Coronary artery (tissue), 2 donors: ENCODE measurements around the gene CELF2.
A peak's percentile ranks its signal among the peaks of the same experiment; 100 is the strongest.

ENCODE experiments used
- DNase-seq: peaks from one replicate; pipeline ENCODE4 v3.0.0-alpha.2; 2017; ENCODE audit warnings: low spot score
- H3K27ac ChIP-seq, 2 donors: fragments of 200-600 bp; sonication (generic); one replicate each; pipeline ENCODE4 v1.5.1; 2016 to 2019
- H3K4me3 ChIP-seq: fragments of 200-600 bp; sonication (generic); 2 replicates; pipeline ENCODE4 v1.5.1; 2016; ENCODE audit warnings: mild to moderate bottlenecking, moderate library complexity
- CTCF ChIP-seq: fragments of 200-600 bp; sonication (generic); IDR thresholded peaks from one replicate; pipeline ENCODE4 v1.5.1; 2019; ENCODE audit warnings: antibody characterized with exemption

Gene CELF2

GRCh38 chr10:11266426-11266825, 248.8 kb downstream of the CELF2 start:
- no peak overlapping the region for H3K27ac ChIP-seq
- H3K4me3 ChIP-seq: no peak overlapping the region
- DNase-seq: no peak
- TF ChIP-seq CTCF: no peak

- H3K27ac ChIP-seq: peak overlapping the region in 1 of 2 donors; percentile 16
- DNase-seq: peak; percentile 80
- no peak overlapping the region for H3K4me3 ChIP-seq
- TF ChIP-seq CTCF: peak; percentile 72
Observed at GRCh38 chr10:11270135-11270857, 252.6 kb downstream of the CELF2 start.

- H3K4me3 ChIP-seq: no peak overlapping the region
- no peak for TF ChIP-seq CTCF
- H3K27ac ChIP-seq: peak overlapping the region in 1 of 2 donors; percentile 16
- peak; percentile 54 for DNase-seq
Observed at GRCh38 chr10:11270858-11271179, 253.1 kb downstream of the CELF2 start.

GRCh38 chr10:11272915-11273389, 255.3 kb downstream of the CELF2 start:
- no peak overlapping the region for H3K4me3 ChIP-seq
- peak; percentile 31 for DNase-seq
- no peak overlapping the region for H3K27ac ChIP-seq
- TF ChIP-seq CTCF: no peak

- peak; percentile 9 for DNase-seq
- no peak overlapping the region for H3K4me3 ChIP-seq
- H3K27ac ChIP-seq: no peak overlapping the region
- TF ChIP-seq CTCF: no peak
Observed at GRCh38 chr10:11274452-11274851, 256.8 kb downstream of the CELF2 start.

GRCh38 chr10:11275651-11276050, 258.0 kb downstream of the CELF2 start:
- Histone ChIP-seq H3K27ac (no peak overlapping the region), H3K4me3 (no peak overlapping the region)
- DNase-seq: peak; percentile 4
- no peak for TF ChIP-seq CTCF

- peak; percentile 50 for DNase-seq
- Histone ChIP-seq H3K27ac (no peak overlapping the region), H3K4me3 (no peak overlapping the region)
- TF ChIP-seq CTCF: no peak
Observed at GRCh38 chr10:11276449-11276990, 258.8 kb downstream of the CELF2 start.
